Activated gamma-delta T cell (primary cell): ENCODE results near the gene DGKH.
"Not testable (repeated sequence)": the region's sequence is repeated elsewhere in the genome, so short reads cannot be mapped to it uniquely, and the experiment has no call there.

Source experiments
- DNase-seq: peaks from one replicate; lab custom pipeline; 2025; lab: John Stamatoyannopoulos, UW

Gene DGKH

DNA sequence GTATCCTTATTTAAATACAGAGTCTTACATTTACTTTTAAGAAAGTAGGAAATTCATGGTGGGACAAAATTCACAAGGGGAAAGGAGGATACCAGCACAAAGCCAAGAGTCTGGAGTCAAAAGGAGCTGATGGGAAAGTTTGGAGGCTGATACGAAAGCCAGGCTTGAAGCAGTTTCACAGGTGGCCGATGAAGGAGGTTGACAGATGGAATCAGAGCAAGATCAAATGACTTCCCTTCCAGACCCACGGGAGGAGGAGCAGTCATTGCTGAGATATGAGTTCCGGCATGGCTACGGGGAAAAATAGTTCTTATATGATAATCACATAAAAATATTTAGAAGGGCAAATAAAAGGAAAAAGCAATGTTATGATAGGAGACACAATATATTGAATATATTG is 65.0 kb downstream of the DGKH start:
- no peak for DNase-seq

DNA sequence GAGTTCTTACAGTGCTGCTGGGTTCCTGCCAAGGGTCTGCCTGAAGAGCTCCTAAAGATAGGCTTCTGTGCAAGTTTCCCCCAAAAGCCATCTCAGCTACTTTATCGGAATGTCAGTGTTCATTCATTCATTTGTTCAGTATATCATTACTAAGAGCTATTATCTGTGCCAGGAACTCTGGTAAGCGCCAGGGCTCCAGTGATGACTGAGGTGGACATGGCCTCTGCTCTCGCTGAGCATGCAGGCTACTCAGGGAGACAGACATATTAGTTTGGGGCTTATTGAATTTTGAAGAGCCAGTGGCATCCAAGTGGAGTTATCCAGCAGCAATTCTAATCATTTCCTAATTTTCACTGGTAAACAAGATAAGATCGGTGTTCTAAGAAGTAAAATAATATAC is 65.8 kb downstream of the DGKH start:
- DNase-seq: no peak

DNA sequence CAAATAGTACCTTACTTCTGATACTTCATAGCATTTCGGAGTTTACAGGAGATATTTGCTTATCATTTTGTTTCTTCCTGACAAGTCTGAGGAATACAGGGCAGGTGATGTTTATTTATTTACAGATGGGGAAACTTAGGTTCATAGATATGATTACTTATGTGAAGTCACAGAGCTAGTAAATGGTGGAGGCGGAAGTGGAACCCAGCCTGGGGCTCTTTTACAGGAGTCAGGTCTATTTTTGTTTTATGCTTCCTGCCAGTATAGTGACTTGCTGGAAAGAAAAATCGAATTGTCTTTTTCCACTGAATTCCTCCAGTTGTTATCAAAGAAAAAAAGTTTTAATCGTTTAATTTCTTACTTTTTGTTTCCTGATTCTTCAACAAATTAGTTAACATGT is 66.5 kb downstream of the DGKH start:
- DNase-seq: no peak

DNA sequence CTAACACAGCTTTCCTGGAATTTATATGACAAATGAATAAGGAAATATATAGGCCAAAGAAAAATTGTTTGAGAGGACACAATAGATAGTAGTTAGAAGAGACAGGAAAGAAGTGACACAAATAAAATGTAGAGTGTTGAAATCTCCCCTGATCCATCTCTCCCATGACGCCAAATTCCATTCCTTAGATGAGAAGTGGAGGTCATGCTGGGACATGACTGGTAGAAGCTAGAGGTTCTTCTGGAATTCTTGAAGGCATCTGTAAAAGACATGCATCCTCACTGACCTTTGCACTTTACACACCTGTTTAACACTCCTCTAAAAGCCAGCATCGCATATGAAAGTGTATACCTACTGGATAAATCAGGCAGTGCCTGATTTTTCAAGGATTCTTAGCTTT is 67.8 kb downstream of the DGKH start:
- DNase-seq: no peak

DNA sequence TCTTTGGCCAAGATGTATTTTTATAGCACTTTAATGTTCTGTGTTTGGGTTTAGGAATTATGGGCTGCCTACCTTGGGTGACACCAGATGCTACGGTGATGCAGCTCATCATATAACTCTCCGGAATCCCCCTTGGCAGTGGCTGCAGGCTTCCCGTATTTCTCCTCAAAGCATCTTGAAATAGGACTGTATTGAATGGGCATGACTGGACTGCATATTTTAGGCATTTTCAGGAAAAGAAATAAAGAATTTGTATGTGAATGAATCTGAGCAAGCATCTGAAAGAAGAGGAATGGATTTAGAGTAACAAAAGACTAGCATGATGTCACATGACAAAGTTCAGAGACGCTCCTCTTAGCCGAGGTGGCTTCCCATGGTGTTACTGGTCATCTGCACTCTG is 70.6 kb downstream of the DGKH start:
- DNase-seq: no peak

DNA sequence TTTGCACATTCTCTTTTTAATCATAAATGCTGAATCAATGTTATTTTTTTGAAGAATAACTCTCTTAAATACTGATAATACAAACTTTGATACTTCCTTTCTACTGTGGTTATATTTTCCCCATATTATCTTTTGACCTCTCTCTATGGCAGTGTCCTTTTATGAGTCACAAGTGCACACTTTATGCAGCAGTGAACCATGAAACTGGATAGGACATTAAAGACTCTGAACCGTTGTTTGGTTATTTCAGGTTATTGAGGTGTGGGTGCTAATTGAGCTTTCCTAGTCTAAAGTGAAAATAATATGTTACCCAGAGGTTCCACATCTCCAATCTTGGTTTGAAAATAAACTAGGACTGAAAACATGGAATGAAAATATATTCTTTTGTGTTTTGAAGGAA is 71.4 kb downstream of the DGKH start:
- DNase-seq: no peak

DNA sequence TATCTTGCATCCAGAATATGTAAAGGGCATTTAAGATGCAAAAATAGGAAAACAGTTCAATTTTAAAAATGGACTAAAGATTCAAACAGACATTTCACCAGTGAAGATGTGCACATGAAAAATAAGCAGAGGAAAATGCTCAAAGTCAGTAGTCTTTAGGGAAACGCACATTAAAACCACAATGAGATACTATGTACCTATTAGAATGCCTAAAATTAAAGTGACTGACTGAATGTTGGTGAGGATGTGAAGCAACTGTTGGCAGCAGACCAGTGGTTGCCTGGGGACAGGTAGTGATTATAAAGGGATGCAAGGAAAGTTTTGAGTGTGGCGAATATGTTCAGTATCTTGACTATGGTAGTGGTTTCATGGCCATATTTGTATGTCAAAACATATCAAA is 75.2 kb downstream of the DGKH start:
- no peak for DNase-seq

DNA sequence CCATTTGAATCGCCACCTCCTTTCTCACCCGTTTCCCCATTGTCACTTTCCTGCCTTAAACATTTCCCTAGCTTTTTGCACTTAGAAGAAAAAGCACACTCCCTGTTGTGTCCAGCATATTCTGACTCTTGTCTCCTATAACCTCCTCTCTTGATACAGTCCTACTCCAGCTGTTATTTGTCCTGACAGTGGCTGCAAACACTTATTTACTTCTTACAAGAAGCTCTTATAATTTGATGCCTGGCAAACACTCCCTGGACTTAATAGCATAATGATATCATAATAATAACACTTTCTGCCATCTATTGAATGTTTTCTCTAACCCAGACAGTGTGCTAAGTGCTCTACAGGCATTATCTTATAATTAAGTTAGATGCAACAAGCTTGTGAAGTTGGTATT is 76.6 kb downstream of the DGKH start:
- DNase-seq: no peak

DNA sequence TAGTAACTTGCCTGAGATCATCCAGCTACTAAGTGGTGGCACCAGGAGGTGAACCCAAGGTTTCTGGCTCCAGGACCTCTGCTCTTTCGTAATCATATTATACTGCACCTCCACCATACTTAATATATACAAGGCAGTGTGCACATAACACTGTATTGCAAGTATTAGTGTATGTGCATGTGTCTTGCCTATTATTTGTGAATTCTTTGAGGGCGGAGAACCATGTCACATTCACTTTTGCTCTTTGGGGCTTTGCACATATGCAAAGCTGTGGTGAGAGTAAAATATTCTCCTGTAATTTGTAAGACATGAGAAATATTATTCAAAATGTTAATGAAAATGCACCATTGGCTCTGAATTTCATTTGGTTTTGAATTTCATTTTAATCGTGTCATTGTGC is 78.6 kb downstream of the DGKH start:
- DNase-seq: no peak

DNA sequence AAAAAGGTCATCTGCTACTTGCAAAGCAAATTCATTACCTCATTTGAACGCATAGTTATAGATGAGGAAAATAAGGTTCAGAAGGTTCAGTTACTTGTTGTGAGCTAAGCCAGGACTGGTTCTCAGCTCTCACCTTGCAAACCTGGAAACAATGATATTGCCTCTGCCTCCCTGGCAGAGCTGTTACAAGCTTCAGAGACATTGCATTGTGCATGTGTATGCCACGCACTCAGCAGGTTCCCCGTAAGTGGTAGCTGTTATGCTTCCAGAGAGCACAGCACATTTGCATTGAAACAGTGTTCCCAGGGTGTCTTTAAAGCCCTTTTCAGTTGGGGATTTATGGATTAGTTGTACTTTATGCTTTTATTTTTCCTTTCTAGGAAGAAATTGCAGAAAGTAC is 80.6 kb downstream of the DGKH start:
- no peak for DNase-seq

DNA sequence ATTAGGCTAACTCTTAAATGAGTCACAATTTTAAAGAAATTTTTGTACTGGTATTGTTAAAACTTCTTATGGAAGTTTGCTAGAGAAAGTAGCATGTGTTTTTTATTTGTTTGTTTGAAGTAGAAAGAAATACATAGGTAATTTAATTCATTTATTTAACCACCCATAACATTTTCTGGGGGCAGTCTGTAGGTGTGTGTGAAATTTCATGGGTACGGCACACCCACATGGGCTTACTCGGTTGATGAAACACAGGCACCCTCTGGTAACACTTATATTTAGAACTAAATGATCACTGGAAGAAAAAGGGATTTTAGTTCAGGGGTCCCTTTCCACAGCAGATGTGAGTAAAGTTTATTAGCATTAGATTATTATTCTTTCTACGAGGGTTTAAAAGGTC is 88.1 kb downstream of the DGKH start:
- DNase-seq: no peak

DNA sequence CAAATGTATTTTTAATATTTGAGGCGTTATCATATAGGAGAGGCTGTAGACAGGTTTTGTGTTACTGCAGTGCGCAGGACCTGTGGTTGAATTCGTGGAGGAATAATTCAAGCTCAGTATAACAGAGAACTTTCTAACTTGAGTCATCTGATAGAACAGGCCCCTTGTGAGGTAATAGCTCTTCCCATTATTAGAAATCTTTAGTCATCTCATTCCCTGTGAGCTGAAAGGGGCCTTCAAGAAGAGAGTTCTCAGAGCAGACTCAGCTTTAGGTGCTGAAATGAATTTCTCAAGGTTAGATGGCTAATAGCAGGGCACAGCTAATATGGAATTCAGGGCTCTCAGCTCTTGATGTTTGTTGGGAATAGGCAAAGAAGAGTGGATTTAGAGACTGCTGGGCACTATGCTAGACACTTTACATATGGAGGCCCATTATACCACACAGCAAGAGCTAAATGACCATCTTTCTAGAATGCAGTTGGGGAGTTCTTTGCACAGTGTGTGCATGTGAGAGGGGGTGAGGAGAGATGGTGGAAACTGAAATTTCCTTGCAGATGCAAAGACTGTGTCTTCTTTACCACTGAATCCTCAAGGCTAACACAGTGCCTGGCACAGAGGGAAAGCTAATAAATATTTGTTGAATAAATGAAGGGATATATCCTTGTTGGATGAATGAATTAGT is 89.5 kb downstream of the DGKH start:
- DNase-seq: no peak

DNA sequence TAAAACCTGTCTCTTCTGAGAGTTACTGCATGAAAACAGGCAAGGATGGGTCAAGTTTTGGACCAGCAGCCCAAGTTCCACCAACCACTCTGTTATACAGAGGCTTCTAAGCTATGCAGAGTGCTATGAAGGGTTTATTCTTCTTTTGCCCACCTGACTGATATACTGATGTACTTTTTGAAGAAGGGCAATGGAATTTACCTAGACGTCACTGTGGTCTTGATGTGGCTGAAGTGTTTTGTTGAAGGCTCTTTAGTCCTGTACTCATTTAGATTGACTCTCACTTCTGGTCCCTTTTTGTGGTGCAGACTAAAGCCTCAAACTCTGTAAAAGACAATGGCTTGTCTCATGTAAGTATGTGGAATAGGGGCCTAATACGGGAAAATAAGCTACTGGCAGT is 92.0 kb downstream of the DGKH start:
- DNase-seq: no peak

DNA sequence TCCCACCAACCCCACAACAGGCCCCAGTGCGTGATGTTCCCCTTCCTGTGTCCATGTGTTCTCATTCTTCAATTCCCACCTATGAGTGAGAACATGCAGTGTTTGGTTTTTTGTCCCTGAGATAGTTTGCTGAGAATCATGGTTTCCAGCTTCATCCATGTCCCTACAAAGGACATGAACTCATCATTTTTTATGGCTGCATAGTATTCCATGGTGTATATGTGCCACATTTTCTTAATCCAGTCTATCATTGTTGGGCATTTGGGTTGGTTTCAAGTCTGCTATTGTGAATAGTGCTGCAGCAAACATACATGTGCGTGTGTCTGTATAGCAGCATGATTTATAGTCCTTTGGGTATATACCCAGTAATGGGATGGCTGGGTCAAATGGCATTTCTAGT is 92.6 kb downstream of the DGKH start:
- not testable (repeated sequence) for DNase-seq

DNA sequence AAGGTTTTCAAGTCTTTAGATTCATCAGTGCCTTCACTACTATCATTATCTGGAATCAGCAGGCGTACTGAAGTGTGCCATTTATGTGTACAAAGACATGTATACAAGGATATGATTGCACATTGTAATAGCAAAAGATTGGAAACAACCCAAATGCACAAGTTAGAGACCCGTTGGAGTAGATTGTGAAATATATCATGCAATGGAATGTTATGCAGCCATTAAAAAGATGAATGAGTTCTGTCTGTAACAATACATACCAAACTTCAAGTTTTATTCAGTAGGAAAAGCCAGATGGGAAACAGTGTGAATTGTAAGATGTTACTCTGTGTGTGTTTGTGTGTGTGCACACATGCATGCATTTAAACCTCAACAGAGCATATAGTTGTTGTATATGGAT is 97.9 kb downstream of the DGKH start:
- no peak for DNase-seq

DNA sequence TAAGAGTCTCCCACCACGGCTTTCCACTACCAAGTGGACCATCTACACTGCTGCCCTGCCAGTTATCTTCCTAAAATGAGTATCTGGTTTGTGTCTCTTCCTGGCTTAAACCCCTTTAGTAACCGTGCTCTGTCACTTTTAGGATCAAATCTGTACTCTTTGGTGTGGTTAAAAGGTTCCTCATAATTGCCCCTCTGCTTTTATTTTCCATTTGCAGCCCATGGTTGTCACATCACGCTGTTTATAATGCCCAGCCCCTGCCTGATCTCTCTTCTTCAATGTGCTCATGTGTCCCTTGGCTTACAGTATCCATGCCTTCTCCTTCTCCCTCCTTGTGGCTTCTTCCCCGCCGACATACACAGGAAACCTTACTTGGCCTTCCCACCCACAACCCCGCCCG is 100.1 kb downstream of the DGKH start:
- no peak for DNase-seq

DNA sequence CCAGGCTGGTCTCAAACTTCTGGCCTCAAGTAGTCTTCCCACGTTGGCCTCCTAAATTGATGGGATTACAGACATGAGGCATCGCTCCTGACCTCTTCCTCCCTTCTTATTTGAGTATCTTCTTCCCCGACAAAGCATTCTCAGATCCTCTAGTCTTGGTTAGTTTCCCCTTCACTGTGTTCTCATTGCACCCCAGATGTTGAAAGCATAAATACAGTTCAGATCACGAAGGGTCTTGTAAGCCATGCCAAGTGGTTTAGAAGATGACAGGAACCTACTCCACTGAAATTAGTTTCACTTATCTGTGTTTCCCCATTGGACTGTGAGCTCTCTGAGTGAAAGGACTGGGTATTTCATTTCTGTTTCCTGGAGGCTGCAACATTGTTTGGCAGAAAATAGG is 100.7 kb downstream of the DGKH start:
- no peak for DNase-seq

DNA sequence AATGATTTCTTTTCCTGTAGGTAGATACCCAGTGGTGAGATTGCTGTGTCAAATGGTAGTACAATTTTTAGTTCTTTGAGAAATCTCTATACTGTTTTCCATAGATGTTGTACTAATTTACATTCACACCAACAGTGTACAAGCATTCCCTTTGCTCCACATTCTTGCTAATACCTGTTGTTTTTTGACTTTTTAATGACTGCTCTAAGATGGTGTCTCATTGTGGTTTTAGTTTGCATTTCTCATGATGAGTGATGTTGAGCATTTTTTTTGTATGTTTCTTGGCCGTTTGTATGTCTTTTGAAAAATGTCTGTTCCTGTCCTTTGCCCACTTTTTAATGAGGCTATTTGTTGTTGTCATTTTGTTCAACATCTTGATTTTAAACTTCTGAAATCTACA is 103.3 kb downstream of the DGKH start:
- DNase-seq: no peak

DNA sequence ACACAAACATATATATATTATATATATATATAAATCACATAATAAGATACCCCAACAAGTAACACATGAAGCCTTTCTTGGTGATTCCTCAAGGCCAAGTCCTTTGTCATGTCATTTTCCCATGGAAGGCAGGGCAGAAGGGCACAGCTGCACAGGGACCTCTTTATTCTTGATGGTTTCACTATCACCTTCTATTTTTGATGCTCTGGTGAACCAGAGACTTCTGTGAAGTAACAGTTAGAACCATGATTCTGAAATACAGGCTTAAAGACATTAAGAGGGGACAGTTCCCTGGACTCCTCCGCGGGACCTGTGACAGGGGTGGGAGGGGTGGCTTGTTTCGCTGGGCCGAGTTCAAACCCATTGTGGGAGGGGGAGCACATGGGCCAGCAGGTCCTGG is 104.0 kb downstream of the DGKH start:
- DNase-seq: no peak

DNA sequence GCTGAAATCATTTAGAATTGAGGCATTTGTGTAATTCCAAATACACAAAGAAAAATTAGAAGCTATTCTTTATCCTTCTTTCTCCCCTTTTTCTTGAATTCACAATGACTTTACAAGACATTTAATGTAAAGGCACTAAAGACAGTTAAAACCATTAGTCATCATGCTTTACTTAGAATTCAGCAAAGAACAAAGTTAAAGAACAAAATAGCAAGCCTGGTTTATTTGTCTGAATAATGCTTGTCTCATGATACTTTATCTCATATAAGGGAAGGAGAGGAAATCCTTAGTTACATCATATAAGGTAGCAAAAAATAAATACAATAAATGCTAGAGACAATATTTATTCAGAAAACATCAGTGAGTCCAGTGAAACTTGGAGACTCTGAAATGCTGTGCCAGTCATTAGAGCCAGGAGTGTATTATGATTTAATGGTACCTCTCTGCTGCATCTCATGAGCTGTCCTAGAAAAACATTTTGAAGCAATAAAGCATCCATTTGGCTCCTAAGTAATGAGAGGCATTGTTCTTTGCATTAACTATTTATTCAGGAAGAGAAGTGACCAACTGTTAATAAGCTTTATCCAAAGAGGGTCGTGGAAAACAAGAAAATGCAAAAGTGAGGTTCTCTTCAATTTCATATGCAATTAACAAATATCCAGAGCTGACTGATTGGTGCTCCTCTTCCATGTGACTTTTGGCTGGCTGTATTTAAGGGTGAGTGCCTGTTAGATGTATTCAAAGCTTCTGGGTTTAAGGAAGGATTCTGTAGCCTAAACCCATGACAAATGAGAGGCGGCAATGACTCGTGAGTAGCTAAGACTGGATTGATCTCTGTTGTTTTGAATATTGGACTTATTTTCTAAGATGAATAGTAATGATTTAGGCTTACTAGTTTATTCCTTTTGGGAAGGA is 105.0 kb downstream of the DGKH start:
- no peak for DNase-seq

DNA sequence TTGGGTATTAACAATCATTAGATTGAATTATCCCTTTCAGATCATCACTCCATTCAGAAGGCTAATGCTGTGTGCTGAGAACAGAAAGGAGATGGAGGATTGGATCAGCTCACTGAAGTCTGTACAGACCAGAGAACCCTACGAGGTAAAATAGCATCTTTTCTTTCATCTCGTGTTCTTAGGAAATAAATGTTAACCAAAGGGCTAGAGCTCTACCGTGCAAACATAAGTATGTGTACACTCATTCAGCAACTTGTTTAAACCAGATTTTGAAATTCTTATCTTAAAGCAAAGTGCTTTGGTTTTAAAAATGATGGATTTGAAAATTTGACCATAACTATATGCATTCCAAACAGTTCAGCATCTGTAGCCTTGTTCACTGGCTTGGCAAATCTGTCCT is 106.8 kb downstream of the DGKH start:
- no peak for DNase-seq

DNA sequence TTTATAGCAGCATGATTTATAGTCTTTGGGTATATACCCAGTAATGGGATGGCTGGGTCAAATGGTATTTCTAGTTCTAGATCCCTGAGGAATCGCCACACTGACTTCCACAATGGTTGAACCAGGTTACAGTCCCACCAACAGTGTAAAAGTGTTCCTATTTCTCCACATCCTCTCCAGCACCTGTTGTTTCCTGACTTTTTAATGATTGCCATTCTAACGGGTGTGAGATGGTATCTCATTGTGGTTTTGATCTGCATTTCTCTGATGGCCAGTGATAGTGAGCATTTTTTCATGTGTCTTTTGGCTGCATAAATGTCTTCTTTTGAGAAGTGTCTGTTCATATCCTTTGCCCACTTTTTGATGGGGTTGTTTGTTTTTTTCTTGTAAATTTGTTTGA is 114.9 kb downstream of the DGKH start:
- DNase-seq: not testable (repeated sequence)

DNA sequence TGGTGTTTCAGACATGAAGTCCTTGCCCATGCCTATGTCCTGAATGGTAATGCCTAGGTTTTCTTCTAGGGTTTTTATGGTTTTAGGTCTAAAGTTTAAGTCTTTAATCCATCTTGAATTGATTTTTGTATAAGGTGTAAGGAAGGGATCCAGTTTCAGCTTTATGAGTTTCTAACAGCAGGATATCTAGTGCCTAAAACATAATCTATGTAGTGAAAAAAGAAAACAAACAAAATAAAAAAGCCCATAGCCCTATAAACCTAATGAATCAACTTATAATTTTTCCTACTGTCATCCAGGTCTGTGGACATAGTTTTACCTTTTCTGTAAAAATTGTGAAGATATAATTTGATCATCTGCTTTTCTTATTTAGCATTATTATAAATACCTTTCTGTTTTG is 115.5 kb downstream of the DGKH start:
- not testable (repeated sequence) for DNase-seq
